ENCODE measurements around the gene SPTBN5.
A peak's percentile ranks its signal among the peaks of the same experiment; 100 is the strongest.

SPTBN5 gene

GRCh38 chr15:41869770-41870688 is 23.8 kb downstream of the SPTBN5 start:
- Histone ChIP-seq H3K18ac (ENCODE audit: low read depth in 1 of 2, low read length in 2 of 2) (no peak overlapping the region), H3K9me3 (ENCODE audit: control insufficient read depth, low read length) (no peaks in the 10 kb centered on the region), H3K79me1 (replicated peaks; ENCODE audit: low read length, poor library complexity, severe bottlenecking) (no peaks in the 10 kb centered on the region), H3K36me3 (ENCODE audit: control insufficient read depth in 1 of 2, insufficient read depth in 2 of 2, low read depth in 1 of 2, low read length in 2 of 2) (peaks cover 0 to 61% of the 10 kb centered on the region in 2 experiments), H3K14ac (ENCODE audit: low read length in 2 of 2) (peak overlapping the region in 1 of 2 experiments; percentile 68), H3K4ac (ENCODE audit: low read depth in 1 of 2, low read length in 2 of 2) (no peak overlapping the region), H3K4me1 (ENCODE audit: control insufficient read depth, insufficient read depth, low read depth, low read length) (peaks cover 26% of the 10 kb centered on the region), H2AK5ac (ENCODE audit: low read length, severe bottlenecking) (no peak overlapping the region), H3K27ac (ENCODE audit: low read length, poor library complexity, severe bottlenecking) (no peak overlapping the region), H4K8ac (ENCODE audit: low read length) (peak overlapping the region; percentile 16), H3K27me3 (ENCODE audit: control insufficient read depth in 1 of 2, insufficient read depth in 1 of 2, low read length in 2 of 2) (peaks cover 0 to 34% of the 10 kb centered on the region in 2 experiments), H4K91ac (ENCODE audit: low read length) (no peak overlapping the region), H2AFZ (ENCODE audit: low read depth, low read length) (no peak overlapping the region), H3K4me2 (ENCODE audit: low read length, poor library complexity, severe bottlenecking) (no peak overlapping the region), H2BK5ac (ENCODE audit: low read depth, low read length, poor library complexity, severe bottlenecking) (peak overlapping the region; percentile 4), H3K4me3 (ENCODE audit: insufficient read depth in 1 of 2, low read depth in 1 of 2, low read length in 2 of 2) (no peak overlapping the region), H2BK12ac (ENCODE audit: low read length in 2 of 2) (no peak overlapping the region), H2BK120ac (ENCODE audit: low read depth, low read length) (no peak overlapping the region), H3K9ac (ENCODE audit: low read length) (no peak overlapping the region), H2BK15ac (ENCODE audit: low read depth, poor library complexity, severe bottlenecking) (no peak overlapping the region), H3K23ac (ENCODE audit: low read length in 2 of 2) (no peak overlapping the region)
- no peak for DNase-seq
- 90% methylated on average over 42 of the region's 42 CpGs for whole genome bisulfite sequencing

- DNase-seq: no peak
- H3K4ac ChIP-seq (ENCODE audit: low read depth in 1 of 2, low read length in 2 of 2): no peak overlapping the region
- no peak overlapping the region for H2BK15ac ChIP-seq (ENCODE audit: low read depth, poor library complexity, severe bottlenecking)
- H3K9ac ChIP-seq (ENCODE audit: low read length): no peak overlapping the region
- peaks cover 26% of the 10 kb centered on the region for H3K4me1 ChIP-seq (ENCODE audit: control insufficient read depth, insufficient read depth, low read depth, low read length)
- H3K36me3 ChIP-seq (ENCODE audit: control insufficient read depth in 1 of 2, insufficient read depth in 2 of 2, low read depth in 1 of 2, low read length in 2 of 2): peaks cover 0 to 58% of the 10 kb centered on the region in 2 experiments
- H3K27me3 ChIP-seq (ENCODE audit: control insufficient read depth in 1 of 2, insufficient read depth in 1 of 2, low read length in 2 of 2): peaks cover 0 to 46% of the 10 kb centered on the region in 2 experiments
- no peak overlapping the region for H3K23ac ChIP-seq (ENCODE audit: low read length in 2 of 2)
- no peaks in the 10 kb centered on the region for H3K9me3 ChIP-seq (ENCODE audit: control insufficient read depth, low read length)
- H3K18ac ChIP-seq (ENCODE audit: low read depth in 1 of 2, low read length in 2 of 2): no peak overlapping the region
- no peak overlapping the region for H2AK5ac ChIP-seq (ENCODE audit: low read length, severe bottlenecking)
- H2AFZ ChIP-seq (ENCODE audit: low read depth, low read length): no peak overlapping the region
- H2BK120ac ChIP-seq (ENCODE audit: low read depth, low read length): no peak overlapping the region
- no peak overlapping the region for H2BK12ac ChIP-seq (ENCODE audit: low read length in 2 of 2)
- no peaks in the 10 kb centered on the region for H3K79me1 ChIP-seq (replicated peaks; ENCODE audit: low read length, poor library complexity, severe bottlenecking)
- no peak overlapping the region for H4K91ac ChIP-seq (ENCODE audit: low read length)
- H2BK5ac ChIP-seq (ENCODE audit: low read depth, low read length, poor library complexity, severe bottlenecking): no peak overlapping the region
- H3K4me2 ChIP-seq (ENCODE audit: low read length, poor library complexity, severe bottlenecking): no peak overlapping the region
- no peak overlapping the region for H3K14ac ChIP-seq (ENCODE audit: low read length in 2 of 2)
- 97% methylated on average over 15 of the region's 15 CpGs for WGBS
- H4K8ac ChIP-seq (ENCODE audit: low read length): no peak overlapping the region
- H3K27ac ChIP-seq (ENCODE audit: low read length, poor library complexity, severe bottlenecking): no peak overlapping the region
- no peak overlapping the region for H3K4me3 ChIP-seq (ENCODE audit: insufficient read depth in 1 of 2, low read depth in 1 of 2, low read length in 2 of 2)
These were observed 25.5 kb downstream of the SPTBN5 start for GRCh38 chr15:41868321-41868720.

GRCh38 chr15:41866872-41867579 is 26.8 kb downstream of the SPTBN5 start:
- no peak overlapping the region for H2BK15ac ChIP-seq (ENCODE audit: low read depth, poor library complexity, severe bottlenecking)
- H4K91ac ChIP-seq (ENCODE audit: low read length): no peak overlapping the region
- no peak overlapping the region for H3K27ac ChIP-seq (ENCODE audit: low read length, poor library complexity, severe bottlenecking)
- H2BK12ac ChIP-seq (ENCODE audit: low read length in 2 of 2): no peak overlapping the region
- no peak overlapping the region for H2AK5ac ChIP-seq (ENCODE audit: low read length, severe bottlenecking)
- peaks cover 27% of the 10 kb centered on the region for H3K4me1 ChIP-seq (ENCODE audit: control insufficient read depth, insufficient read depth, low read depth, low read length)
- no peak overlapping the region for H2BK5ac ChIP-seq (ENCODE audit: low read depth, low read length, poor library complexity, severe bottlenecking)
- no peak overlapping the region for H3K4ac ChIP-seq (ENCODE audit: low read depth in 1 of 2, low read length in 2 of 2)
- WGBS: 91% methylated on average over 25 of the region's 25 CpGs
- no peaks in the 10 kb centered on the region for H3K79me1 ChIP-seq (replicated peaks; ENCODE audit: low read length, poor library complexity, severe bottlenecking)
- peaks cover 0 to 65% of the 10 kb centered on the region in 2 experiments for H3K36me3 ChIP-seq (ENCODE audit: control insufficient read depth in 1 of 2, insufficient read depth in 2 of 2, low read depth in 1 of 2, low read length in 2 of 2)
- no peak for DNase-seq
- no peak overlapping the region for H2BK120ac ChIP-seq (ENCODE audit: low read depth, low read length)
- H3K14ac ChIP-seq (ENCODE audit: low read length in 2 of 2): no peak overlapping the region
- H4K8ac ChIP-seq (ENCODE audit: low read length): no peak overlapping the region
- H3K9ac ChIP-seq (ENCODE audit: low read length): no peak overlapping the region
- H3K23ac ChIP-seq (ENCODE audit: low read length in 2 of 2): no peak overlapping the region
- H3K4me3 ChIP-seq (ENCODE audit: insufficient read depth in 1 of 2, low read depth in 1 of 2, low read length in 2 of 2): no peak overlapping the region
- H3K4me2 ChIP-seq (ENCODE audit: low read length, poor library complexity, severe bottlenecking): no peak overlapping the region
- no peak overlapping the region for H2AFZ ChIP-seq (ENCODE audit: low read depth, low read length)
- no peaks in the 10 kb centered on the region for H3K9me3 ChIP-seq (ENCODE audit: control insufficient read depth, low read length)
- H3K18ac ChIP-seq (ENCODE audit: low read depth in 1 of 2, low read length in 2 of 2): no peak overlapping the region
- peaks cover 0 to 44% of the 10 kb centered on the region in 2 experiments for H3K27me3 ChIP-seq (ENCODE audit: control insufficient read depth in 1 of 2, insufficient read depth in 1 of 2, low read length in 2 of 2)

GRCh38 chr15:41866263-41866703 is 27.6 kb downstream of the SPTBN5 start:
- DNase-seq: no peak

More at GRCh38 chr15:41866263-41866703, 27.6 kb downstream of the SPTBN5 start:
- Histone ChIP-seq H3K36me3 (ENCODE audit: control insufficient read depth in 1 of 2, insufficient read depth in 2 of 2, low read depth in 1 of 2, low read length in 2 of 2) (peaks cover 0 to 66% of the 10 kb centered on the region in 2 experiments), H2BK5ac (ENCODE audit: low read depth, low read length, poor library complexity, severe bottlenecking) (no peak overlapping the region), H2AFZ (ENCODE audit: low read depth, low read length) (no peak overlapping the region), H3K4me3 (ENCODE audit: insufficient read depth in 1 of 2, low read depth in 1 of 2, low read length in 2 of 2) (no peak overlapping the region), H3K27me3 (ENCODE audit: control insufficient read depth in 1 of 2, insufficient read depth in 1 of 2, low read length in 2 of 2) (peaks cover 0 to 46% of the 10 kb centered on the region in 2 experiments), H2BK15ac (ENCODE audit: low read depth, poor library complexity, severe bottlenecking) (no peak overlapping the region), H3K23ac (ENCODE audit: low read length in 2 of 2) (no peak overlapping the region), H2AK5ac (ENCODE audit: low read length, severe bottlenecking) (no peak overlapping the region), H4K8ac (ENCODE audit: low read length) (no peak overlapping the region), H3K9ac (ENCODE audit: low read length) (no peak overlapping the region), H2BK120ac (ENCODE audit: low read depth, low read length) (no peak overlapping the region), H3K4ac (ENCODE audit: low read depth in 1 of 2, low read length in 2 of 2) (no peak overlapping the region), H4K91ac (ENCODE audit: low read length) (no peak overlapping the region), H2BK12ac (ENCODE audit: low read length in 2 of 2) (no peak overlapping the region), H3K27ac (ENCODE audit: low read length, poor library complexity, severe bottlenecking) (no peak overlapping the region), H3K14ac (ENCODE audit: low read length in 2 of 2) (peak overlapping the region in 1 of 2 experiments; percentile 12), H3K9me3 (ENCODE audit: control insufficient read depth, low read length) (no peaks in the 10 kb centered on the region), H3K4me2 (ENCODE audit: low read length, poor library complexity, severe bottlenecking) (no peak overlapping the region), H3K79me1 (replicated peaks; ENCODE audit: low read length, poor library complexity, severe bottlenecking) (no peaks in the 10 kb centered on the region), H3K18ac (ENCODE audit: low read depth in 1 of 2, low read length in 2 of 2) (no peak overlapping the region), H3K4me1 (ENCODE audit: control insufficient read depth, insufficient read depth, low read depth, low read length) (peaks cover 22% of the 10 kb centered on the region)
- WGBS: 40% methylated on average over 8 of the region's 8 CpGs
